Small intestine (tissue), 7 donors: Measurements from ENCODE around the gene TRPC1. TPM values are rescaled to one million over a fixed set of nuclear protein-coding genes. Genes with fewer than 3 reads are reported as not detected.
"Not testable (repeated sequence)": the region's sequence is repeated elsewhere in the genome, so short reads cannot be mapped to it uniquely, and the experiment has no call there.

Source experiments
- DNase-seq, 2 donors: peaks; one replicate each; pipeline versions ENCODE4 v3.0.0 to v3.0.0-alpha.2; 2013
- FAIRE-seq: peaks from 2 replicates; lab custom pipeline; 2012; peaks lifted over from hg19 to GRCh38; lab: Jason Lieb, UNC
- H3K27ac ChIP-seq, 3 donors: one replicate each; pipeline ENCODE4 v1.5.1; 2013; ENCODE audit warnings: low read length in 2 of 3, mild to moderate bottlenecking in 2 of 3, control low read depth in 1 of 3, inconsistent platforms in 1 of 3, low read depth in 1 of 3, moderate library complexity in 1 of 3
- H3K27me3 ChIP-seq, 3 donors: one replicate each; pipeline ENCODE4 v1.6.1; 2013; ENCODE audit warnings: low read length in 3 of 3, inconsistent platforms in 1 of 3; ENCODE audit not compliant: control insufficient read depth in 3 of 3, insufficient read depth in 3 of 3
- H3K36me3 ChIP-seq, 3 donors: one replicate each; pipeline ENCODE4 v1.6.1; 2013; ENCODE audit warnings: low read length in 3 of 3, inconsistent platforms in 1 of 3, low read depth in 1 of 3, mild to moderate bottlenecking in 1 of 3, moderate library complexity in 1 of 3; ENCODE audit not compliant: control insufficient read depth in 3 of 3, insufficient read depth in 2 of 3
- H3K4me1 ChIP-seq, 3 donors: one replicate each; pipeline ENCODE4 v1.6.1; 2013; ENCODE audit warnings: low read length in 2 of 3, inconsistent platforms in 1 of 3, low read depth in 1 of 3, mild to moderate bottlenecking in 1 of 3, moderate library complexity in 1 of 3; ENCODE audit not compliant: control insufficient read depth in 3 of 3, insufficient read depth in 2 of 3
- H3K4me3 ChIP-seq, 3 donors: one replicate each; pipeline ENCODE4 v1.5.1; 2013; ENCODE audit warnings: low read length in 3 of 3, control low read depth in 1 of 3, inconsistent platforms in 1 of 3, low read depth in 1 of 3, mild to moderate bottlenecking in 1 of 3, moderate library complexity in 1 of 3
- H3K9me3 ChIP-seq, 2 donors: one replicate each; pipeline ENCODE4 v1.6.1; 2013; ENCODE audit warnings: low read depth in 1 of 2, low read length in 1 of 2; ENCODE audit not compliant: control insufficient read depth in 2 of 2, insufficient read depth in 1 of 2
- WGBS, 3 donors: extraction: QIAGEN DNeasy Blood & Tissue Kit; methylation state at CpG; one replicate each; pipeline ENCODE4 v1.1.7; 2013; 5-methylcytosine and 5-hydroxymethylcytosine counted together
- polyA plus RNA-seq, 4 donors: library from polyadenylated mRNA; stranded (reverse) in 3 of 4; unstranded in 1 of 4; fragments of 200-250 nt in 3 of 4; fragments of 120-200 nt in 1 of 4; gene quantifications; one replicate each; pipeline versions ENCODE4 v1.2.1 to v1.2.3, GENCODE V29; 2013
- donor health status: healthy with polysubstance abuse.
- donor health status: control.
- donor health status: control.
- donor health status: Bipolar disorder and iron deficiency.
- donor health status: healthy.

Gene TRPC1
- polyA plus RNA-seq, 4 donors, result 0.22 to 4.1 (median 1.1) TPM

- Histone ChIP-seq H3K4me3 (no peak overlapping the region), H3K9me3 (no peaks in the 10 kb centered on the region), H3K36me3 (no peaks in the 10 kb centered on the region), H3K4me1 (no peaks in the 10 kb centered on the region), H3K27ac (no peak overlapping the region), H3K27me3 (no peaks in the 10 kb centered on the region)
- DNase-seq (no peak), FAIRE-seq (no peak)
- 89 to 96% (median 91%) methylated on average over 3 of the region's 3 CpGs for WGBS, 3 donors
Measured at GRCh38 chr3:142732066-142732465, 8.2 kb downstream of the TRPC1 start.

DNA sequence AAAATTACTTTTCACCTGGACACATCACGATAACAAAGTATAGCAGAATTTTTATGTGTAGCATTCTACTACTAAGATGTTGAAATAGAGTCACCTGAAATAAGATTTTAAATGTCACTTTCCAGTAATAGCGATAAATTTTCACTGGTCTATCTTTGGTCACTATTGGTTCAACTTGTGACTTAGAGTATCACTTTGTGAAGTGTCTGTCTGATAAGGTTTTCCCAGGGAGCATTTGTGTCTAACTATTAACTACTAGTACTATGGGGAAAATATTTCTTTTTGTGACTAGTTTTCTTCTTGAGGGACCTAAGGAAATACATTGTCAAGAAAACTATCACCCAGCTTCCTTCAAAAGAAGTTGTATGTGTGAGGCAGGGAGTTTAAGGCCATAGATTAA is 11.0 kb downstream of the TRPC1 start:
- Histone ChIP-seq H3K4me3 (no peak overlapping the region), H3K4me1 (no peaks in the 10 kb centered on the region), H3K36me3 (no peaks in the 10 kb centered on the region), H3K27me3 (no peaks in the 10 kb centered on the region), H3K27ac (no peak overlapping the region), H3K9me3 (no peaks in the 10 kb centered on the region)
- peak in 1 of 2 donors; percentile 24 for DNase-seq
- no peak for FAIRE-seq
- WGBS, 3 donors, result 95 to 97% (median 95%) methylated on average over 2 of the region's 2 CpGs

GRCh38 chr3:142735462-142735861 is 11.6 kb downstream of the TRPC1 start:
- Histone ChIP-seq H3K9me3 (no peaks in the 10 kb centered on the region), H3K27me3 (no peaks in the 10 kb centered on the region), H3K4me3 (no peak overlapping the region), H3K4me1 (no peaks in the 10 kb centered on the region), H3K36me3 (no peaks in the 10 kb centered on the region), H3K27ac (no peak overlapping the region)
- DNase-seq, result no peak
- no peak for FAIRE-seq

- Histone ChIP-seq H3K27me3 (no peaks in the 10 kb centered on the region), H3K4me1 (no peaks in the 10 kb centered on the region), H3K36me3 (no peaks in the 10 kb centered on the region), H3K27ac (no peak overlapping the region), H3K9me3 (no peaks in the 10 kb centered on the region), H3K4me3 (no peak overlapping the region)
- DNase-seq (no peak), FAIRE-seq (no peak)
Measured at GRCh38 chr3:142738396-142738795, 14.6 kb downstream of the TRPC1 start.

DNA sequence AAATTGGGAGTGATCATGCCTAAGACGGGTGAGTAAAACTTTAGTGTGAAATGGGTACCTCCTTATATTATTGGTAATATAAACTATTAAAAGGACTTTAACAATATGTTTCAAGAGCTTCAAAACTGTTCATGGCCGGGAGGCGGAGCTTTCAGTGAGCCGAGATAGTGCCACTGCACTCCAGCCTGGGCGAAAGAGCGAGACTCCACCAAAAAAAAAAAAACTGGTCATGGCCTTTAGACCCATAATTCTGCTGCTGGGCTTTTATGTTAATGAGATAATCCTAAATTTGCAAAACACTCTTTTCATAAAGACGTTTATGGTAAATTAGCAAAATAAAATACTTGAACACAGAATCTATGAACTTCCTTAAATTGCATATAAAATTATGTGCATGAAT is 22.8 kb downstream of the TRPC1 start:
- Histone ChIP-seq H3K9me3 (no peaks in the 10 kb centered on the region), H3K27ac (no peak overlapping the region), H3K27me3 (no peaks in the 10 kb centered on the region), H3K4me3 (no peak overlapping the region), H3K36me3 (no peaks in the 10 kb centered on the region), H3K4me1 (no peaks in the 10 kb centered on the region)
- FAIRE-seq, result no peak
- WGBS, 3 donors, result 15 to 64% (median 51%) methylated on average over 7 of the region's 7 CpGs
- DNase-seq, result peak; percentile 8 to 24

DNA sequence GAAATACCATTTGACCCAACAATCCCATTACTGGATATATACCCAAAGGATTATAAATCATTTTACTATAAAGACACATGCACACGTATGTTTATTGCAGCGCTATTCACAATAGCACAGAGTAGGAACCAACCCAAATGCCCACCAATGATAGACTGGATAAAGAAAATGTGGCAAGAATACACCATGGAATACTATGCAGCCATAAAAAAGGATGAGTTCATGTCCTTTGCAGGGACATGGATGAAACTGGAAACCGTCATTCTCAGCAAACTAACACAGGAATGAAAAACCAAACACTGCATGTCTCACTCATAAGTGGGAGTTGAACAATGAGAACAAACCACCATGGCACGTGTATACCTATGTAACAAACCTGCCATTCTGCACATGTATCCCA is 26.7 kb downstream of the TRPC1 start:
- H3K4me3 ChIP-seq, H3K9me3 ChIP-seq, H3K27me3 ChIP-seq, H3K36me3 ChIP-seq, H3K4me1 ChIP-seq, H3K27ac ChIP-seq, FAIRE-seq, DNase-seq: not testable (repeated sequence)
- 94 to 95% (median 94%) methylated on average over 4 of the region's 4 CpGs for WGBS, 3 donors

GRCh38 chr3:142752605-142753004 is 28.8 kb downstream of the TRPC1 start:
- DNase-seq, FAIRE-seq, H3K27ac ChIP-seq, H3K4me3 ChIP-seq, H3K9me3 ChIP-seq, H3K27me3 ChIP-seq, H3K4me1 ChIP-seq, H3K36me3 ChIP-seq: not testable (repeated sequence)
- 58 to 67% (median 58%) methylated on average over 4 of the region's 4 CpGs for WGBS, 3 donors

DNA sequence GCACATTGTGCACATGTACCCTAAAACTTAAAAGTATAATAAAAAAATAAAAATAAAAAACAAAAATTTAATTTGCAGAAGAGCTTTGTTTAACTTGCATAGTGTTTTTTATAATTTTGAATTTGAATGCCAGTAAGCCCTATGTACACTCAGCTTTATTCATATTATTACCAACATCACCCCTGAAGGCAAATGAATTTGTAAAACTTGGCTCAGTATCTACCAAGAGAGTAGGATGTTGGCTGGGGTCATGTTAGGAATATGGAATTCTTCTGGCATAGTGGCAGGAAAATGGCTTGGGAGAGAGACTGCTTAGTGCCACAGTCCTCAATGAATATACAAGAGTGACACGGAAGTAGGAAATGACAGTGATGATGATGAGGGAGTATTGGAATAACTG is 30.7 kb downstream of the TRPC1 start:
- Histone ChIP-seq H3K36me3 (no peaks in the 10 kb centered on the region), H3K27ac (no peak overlapping the region), H3K27me3 (no peaks in the 10 kb centered on the region), H3K4me1 (no peaks in the 10 kb centered on the region), H3K4me3 (no peak overlapping the region), H3K9me3 (no peaks in the 10 kb centered on the region)
- WGBS, 3 donors, result 86 to 91% (median 89%) methylated on average over 1 of the region's 1 CpG
- DNase-seq (no peak), FAIRE-seq (no peak)

DNA sequence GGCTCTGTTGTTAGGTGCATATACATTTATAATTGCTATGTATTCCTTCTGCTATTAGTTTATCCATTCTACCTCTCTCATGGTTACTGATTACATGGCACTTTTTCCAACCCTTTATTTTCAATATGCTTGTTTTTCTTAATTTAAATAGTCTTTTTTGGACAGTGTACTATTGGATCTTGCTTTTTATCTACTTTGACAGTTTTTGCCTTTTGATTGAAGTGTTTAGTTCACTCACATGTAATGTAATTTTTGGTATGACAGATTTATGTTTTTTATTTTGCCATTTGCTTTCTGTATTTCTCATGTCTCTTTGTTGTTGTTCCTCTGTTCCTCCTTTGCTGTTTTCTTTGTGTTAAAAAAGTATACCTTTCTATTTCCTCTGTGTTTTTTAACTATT is 44.5 kb downstream of the TRPC1 start:
- Histone ChIP-seq H3K4me3 (no peak overlapping the region), H3K36me3 (no peaks in the 10 kb centered on the region), H3K27me3 (no peaks in the 10 kb centered on the region), H3K9me3 (peaks cover 0 to 4% of the 10 kb centered on the region in 2 donors), H3K27ac (no peak overlapping the region), H3K4me1 (no peaks in the 10 kb centered on the region)
- DNase-seq (no peak), FAIRE-seq (peak; percentile 71)
